Duodenal mucosa (tissue), 2 donors: ENCODE data around the gene ISOC2.

ENCODE experiments used
- H3K27ac ChIP-seq: one replicate; pipeline ENCODE4 v1.7.0; 2013; ENCODE audit warnings: low read depth, low read length
- H3K27me3 ChIP-seq, 2 donors: one replicate each; pipeline ENCODE4 v1.7.0; 2013; ENCODE audit warnings: low read length in 2 of 2, control low read depth in 1 of 2; ENCODE audit not compliant: insufficient read depth in 2 of 2, control insufficient read depth in 1 of 2
- H3K36me3 ChIP-seq, 2 donors: one replicate each; pipeline ENCODE4 v1.7.0; 2013; ENCODE audit warnings: low read length in 2 of 2, control low read depth in 1 of 2; ENCODE audit not compliant: insufficient read depth in 2 of 2, control insufficient read depth in 1 of 2
- H3K4me1 ChIP-seq, 2 donors: one replicate each; pipeline ENCODE4 v1.7.0; 2013; ENCODE audit warnings: low read length in 2 of 2, control low read depth in 1 of 2; ENCODE audit not compliant: insufficient read depth in 2 of 2, control insufficient read depth in 1 of 2
- H3K4me3 ChIP-seq, 2 donors: one replicate each; pipeline ENCODE4 v1.7.0; 2013; ENCODE audit warnings: low read length in 2 of 2, low read depth in 1 of 2
- H3K9ac ChIP-seq, 2 donors: one replicate each; pipeline ENCODE4 v1.7.0; 2013; ENCODE audit warnings: low read length in 2 of 2, low read depth in 1 of 2
- H3K9me3 ChIP-seq, 2 donors: one replicate each; pipeline ENCODE4 v1.7.0; 2013; ENCODE audit warnings: low read length in 2 of 2, control low read depth in 1 of 2; ENCODE audit not compliant: control insufficient read depth in 1 of 2

ISOC2 gene

DNA sequence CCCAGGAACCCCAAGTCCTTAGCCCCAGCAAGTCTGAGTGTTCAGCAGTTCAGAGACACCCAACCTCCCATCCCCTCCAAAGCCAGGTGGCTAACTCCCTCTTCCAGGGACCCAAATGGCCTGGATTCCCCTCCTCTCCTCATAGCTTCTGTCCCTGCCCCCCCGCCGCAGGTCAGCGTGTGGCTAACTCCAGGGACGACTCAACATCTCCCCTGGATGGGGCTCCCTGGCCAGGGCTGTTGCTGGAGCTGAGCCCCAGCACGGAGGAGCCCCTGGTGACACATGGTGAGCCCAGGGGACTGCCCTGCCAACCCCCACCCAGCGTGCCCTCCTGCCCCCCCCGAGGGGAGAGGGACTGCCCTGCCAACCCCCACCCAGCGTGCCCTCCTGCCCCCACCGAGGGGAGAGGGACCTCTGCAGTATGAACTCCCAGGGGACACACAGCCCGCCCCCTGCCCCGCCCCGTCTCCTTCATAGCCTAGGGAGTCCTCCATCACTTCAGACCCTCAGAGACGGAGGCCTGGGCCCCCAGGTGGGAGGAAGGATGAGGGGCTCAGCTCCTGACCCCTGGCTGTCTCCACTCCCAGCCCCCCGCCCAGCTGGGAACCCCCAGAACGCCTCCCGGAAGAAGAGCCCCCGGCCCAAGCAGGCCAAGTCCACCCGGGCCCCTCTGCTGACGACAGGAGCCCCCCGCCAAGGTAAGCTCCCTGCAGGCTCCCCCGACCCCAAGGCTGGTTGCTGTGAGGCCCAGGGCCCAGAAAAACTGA lies 28.5 kb upstream of the ISOC2 start:
- H3K27ac ChIP-seq = no peak overlapping the region
- peaks cover 3 to 4% of the 10 kb centered on the region in 2 donors for H3K4me1 ChIP-seq
- H3K9me3 ChIP-seq = no peaks in the 10 kb centered on the region
- no peaks in the 10 kb centered on the region for H3K36me3 ChIP-seq
- H3K9ac ChIP-seq = no peak overlapping the region
- H3K27me3 ChIP-seq = peaks cover 6 to 35% of the 10 kb centered on the region in 2 donors
- no peak overlapping the region for H3K4me3 ChIP-seq

DNA sequence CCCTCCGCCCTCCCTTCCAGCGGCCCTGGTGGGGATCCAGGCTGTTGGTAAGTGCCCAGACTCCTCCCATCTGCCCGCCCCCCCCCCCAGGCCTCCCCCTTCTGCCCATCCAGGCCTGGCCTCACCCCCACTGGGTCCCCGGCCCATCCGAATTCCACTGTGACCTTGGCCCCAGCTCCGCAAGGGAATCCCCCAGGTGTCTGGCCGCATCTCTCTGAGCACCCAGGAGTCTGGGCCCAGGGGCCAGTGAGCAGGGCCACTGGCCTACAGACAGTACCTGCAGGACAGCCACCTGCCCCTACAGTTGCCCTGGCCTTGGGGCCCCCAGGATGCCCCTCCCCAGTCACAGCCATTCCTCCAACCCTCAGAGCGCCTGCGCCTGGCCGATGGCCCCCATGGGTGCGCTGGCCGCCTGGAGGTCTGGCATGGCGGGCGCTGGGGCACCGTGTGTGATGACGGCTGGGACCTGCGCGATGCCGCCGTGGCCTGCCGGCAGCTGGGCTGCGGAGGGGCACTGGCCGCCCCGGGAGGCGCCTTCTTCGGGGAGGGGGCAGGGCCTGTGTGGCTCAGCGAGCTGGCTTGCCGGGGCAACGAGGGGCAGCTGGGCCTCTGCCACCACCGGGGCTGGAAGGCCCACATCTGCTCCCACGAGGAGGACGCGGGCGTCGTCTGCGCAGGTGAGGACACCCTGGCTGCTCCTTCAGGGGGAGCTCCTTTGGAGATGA lies 27.7 kb upstream of the ISOC2 start:
- H3K36me3 ChIP-seq = no peaks in the 10 kb centered on the region
- H3K4me1 ChIP-seq = peaks cover 8 to 11% of the 10 kb centered on the region in 2 donors
- H3K9me3 ChIP-seq = no peaks in the 10 kb centered on the region
- no peak overlapping the region for H3K4me3 ChIP-seq
- peaks cover 6 to 32% of the 10 kb centered on the region in 2 donors for H3K27me3 ChIP-seq
- no peak overlapping the region for H3K27ac ChIP-seq
- H3K9ac ChIP-seq = no peak overlapping the region

DNA sequence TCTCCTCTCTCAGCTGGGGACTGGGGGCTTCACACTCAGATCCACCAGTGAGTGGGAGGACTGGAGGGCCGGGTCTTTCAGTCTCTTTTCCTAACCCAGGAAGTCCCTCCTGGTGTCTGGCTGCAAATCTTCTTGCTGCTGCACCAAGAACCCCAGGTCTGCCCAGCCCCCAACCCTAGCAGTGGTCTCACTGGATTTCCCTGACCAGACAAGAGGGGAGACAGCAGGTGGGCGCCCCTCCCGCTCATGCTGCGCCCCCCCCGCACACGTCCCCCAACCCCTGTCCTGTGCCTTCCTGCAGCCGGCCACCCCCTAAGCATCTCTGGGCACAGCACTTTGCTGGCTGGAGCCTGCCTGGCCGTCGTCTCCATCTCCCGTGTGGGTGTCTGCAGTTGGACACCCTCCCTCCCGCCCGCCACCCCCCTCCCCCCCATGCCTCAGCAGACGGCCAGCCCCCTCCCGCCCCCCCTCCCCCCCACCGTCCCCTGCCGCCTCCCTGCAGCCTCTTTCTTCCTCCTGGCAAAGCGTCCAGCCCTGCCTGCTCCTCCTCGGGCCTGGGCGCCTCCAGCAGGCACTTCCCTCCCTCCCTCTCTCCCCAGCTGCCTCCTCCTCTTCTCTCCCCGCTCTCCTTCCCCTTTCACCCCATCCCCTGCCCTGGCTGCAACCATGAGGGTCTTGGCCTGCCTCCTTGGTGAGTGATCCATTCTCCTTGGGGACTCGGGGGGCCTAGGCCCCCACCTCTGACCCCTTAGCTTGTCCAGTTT lies 26.7 kb upstream of the ISOC2 start, which contains the start of gene SSC5D:
Gene SSC5D, plus strand, starts transcription at position 513 of the 764 bp plus-strand sequence. Its CDS starts 154 bp downstream, at position 667.
- H3K4me1 ChIP-seq = peaks cover 8 to 13% of the 10 kb centered on the region in 2 donors
- peak within 1 kb of the TSS; percentile 70 for H3K27ac ChIP-seq
- H3K4me3 ChIP-seq = no peak within 1 kb of the TSS
- peaks cover 6 to 27% of the 10 kb centered on the region in 2 donors for H3K27me3 ChIP-seq
- peaks cover 0 to under 1% of the 10 kb centered on the region in 2 donors for H3K36me3 ChIP-seq
- H3K9ac ChIP-seq = peak within 1 kb of the TSS in 1 of 2 donors; percentile 18
- no peaks in the 10 kb centered on the region for H3K9me3 ChIP-seq

DNA sequence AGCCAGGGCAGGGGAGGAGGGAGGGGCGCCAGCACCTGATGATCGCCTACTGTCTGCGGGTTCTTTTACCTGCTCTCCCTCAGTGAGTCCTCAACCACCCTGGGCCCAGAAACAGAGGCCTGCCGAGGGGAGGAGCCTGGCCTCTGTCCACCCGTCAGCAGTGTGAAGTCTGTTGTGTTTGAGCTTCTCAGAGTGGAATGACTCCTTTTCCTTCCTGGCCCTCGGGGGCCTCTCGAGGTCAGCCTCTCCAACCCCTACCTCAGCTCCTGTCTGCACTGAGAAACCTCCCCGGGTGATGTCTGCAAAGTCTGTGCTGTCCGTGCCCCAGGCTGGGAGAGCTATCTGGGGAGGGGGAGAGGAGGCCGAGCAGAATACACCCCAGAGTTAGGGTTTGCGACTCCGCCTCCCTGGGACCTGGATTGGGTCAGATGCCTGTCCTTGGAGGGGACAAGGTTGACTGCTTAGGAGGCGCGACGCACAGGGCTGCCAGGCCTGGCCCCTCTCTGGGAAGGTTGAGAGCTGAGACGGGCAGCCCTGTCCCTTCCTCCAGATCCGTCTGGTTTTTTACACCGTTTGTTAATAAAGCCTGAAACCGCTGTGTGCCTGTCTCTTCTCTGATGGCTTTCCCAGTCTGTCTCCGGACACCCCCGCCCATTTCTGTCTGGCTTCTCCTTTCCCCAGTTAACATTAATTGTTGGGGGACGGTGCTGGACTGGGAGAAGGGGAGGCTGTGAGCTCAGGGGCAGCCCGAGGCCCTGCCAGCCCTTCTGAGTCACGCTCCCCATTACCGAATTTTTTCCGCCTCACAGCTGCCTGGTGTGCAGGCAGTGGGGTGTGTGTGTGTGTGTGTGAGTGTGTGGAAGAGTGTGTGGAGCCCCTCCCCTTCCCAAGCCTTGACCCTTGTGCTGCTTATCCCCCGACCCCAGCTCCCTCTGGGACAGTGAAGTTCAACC lies 25.8 kb upstream of the ISOC2 start:
- Histone ChIP-seq H3K4me1 (peaks cover 8 to 13% of the 10 kb centered on the region in 2 donors), H3K9me3 (no peaks in the 10 kb centered on the region), H3K27me3 (peaks cover 6 to 24% of the 10 kb centered on the region in 2 donors), H3K9ac (peak overlapping the region in 1 of 2 donors; percentile 18), H3K27ac (peak overlapping the region; percentile 70), H3K36me3 (peaks cover 0 to 7% of the 10 kb centered on the region in 2 donors), H3K4me3 (no peak overlapping the region)

DNA sequence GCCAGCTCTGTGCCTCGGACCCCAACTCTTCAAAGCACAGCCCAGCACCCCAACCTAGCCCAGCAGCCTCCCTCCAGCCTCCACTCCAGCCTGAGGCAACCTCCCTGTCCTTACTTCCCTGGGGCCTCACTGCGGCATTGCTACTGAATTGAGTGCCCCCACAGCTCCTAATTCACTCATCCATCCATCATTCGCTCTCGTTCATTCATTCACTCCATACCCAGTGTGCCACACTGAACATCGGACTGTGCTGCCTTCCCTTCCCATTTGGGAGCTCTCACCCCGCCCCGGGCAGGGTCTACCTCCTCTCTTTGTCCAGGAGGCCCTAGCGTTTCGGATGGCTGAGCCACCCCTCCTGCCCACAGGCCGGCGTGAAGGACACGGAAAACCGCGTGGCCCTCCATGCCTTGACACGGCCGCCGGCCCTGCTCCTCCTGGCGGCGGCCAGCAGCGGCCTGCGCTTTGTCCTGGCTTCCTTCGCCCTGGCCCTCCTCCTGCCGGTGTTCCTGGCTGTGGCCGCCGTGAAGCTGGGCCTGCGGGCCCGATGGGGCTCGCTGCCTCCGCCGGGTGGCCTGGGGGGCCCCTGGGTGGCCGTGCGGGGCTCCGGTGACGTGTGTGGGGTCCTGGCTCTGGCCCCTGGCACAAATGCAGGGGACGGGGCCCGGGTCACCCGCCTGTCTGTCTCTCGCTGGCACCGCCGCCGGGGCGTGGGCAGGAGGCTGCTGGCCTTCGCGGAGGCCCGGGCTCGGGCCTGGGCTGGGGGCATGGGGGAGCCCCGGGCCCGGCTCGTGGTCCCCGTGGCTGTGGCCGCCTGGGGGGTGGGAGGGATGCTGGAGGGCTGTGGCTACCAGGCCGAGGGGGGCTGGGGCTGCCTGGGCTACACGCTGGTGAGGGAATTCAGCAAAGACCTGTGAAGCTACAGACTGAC lies 24.9 kb upstream of the ISOC2 start:
- Histone ChIP-seq H3K4me3 (no peak overlapping the region), H3K36me3 (peaks cover 0 to 7% of the 10 kb centered on the region in 2 donors), H3K9me3 (no peaks in the 10 kb centered on the region), H3K9ac (no peak overlapping the region), H3K27me3 (peaks cover 6 to 16% of the 10 kb centered on the region in 2 donors), H3K27ac (peak overlapping the region; percentile 70), H3K4me1 (peaks cover 5 to 13% of the 10 kb centered on the region in 2 donors)

DNA sequence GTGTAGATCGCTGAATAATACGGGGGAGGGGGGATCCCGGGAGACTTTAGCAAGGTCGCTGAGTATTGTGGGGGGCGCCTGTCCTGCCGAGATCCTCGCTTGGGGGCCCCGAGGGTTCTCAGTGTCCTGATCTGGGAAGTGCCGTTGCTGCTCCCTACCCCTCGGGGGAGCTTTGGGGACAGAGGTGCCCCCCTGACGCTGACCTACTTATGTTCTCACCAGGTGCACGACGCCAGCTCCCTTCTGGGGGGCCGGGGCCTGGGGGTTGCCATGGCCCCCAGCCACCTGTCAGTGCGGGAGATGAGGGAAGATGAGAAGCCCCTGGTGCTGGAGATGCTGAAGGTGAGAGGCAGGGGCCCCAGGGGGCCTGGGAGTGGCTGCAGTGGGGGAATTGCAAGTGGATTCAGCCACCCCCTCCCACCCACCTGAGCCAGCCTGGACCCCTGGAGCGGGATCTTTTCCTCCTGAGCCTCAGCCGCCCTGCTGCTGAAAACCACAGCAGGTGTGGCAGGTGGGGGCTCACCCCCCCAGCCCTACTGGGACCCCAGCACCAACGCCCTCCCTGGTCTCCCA lies 24.1 kb upstream of the ISOC2 start:
- peaks cover 0 to 7% of the 10 kb centered on the region in 2 donors for H3K36me3 ChIP-seq
- no peak overlapping the region for H3K9ac ChIP-seq
- peaks cover 6 to 16% of the 10 kb centered on the region in 2 donors for H3K27me3 ChIP-seq
- H3K4me3 ChIP-seq = peak overlapping the region; percentile 40 to 69
- no peaks in the 10 kb centered on the region for H3K9me3 ChIP-seq
- H3K4me1 ChIP-seq = peaks cover 5 to 13% of the 10 kb centered on the region in 2 donors
- H3K27ac ChIP-seq = peak overlapping the region; percentile 55

DNA sequence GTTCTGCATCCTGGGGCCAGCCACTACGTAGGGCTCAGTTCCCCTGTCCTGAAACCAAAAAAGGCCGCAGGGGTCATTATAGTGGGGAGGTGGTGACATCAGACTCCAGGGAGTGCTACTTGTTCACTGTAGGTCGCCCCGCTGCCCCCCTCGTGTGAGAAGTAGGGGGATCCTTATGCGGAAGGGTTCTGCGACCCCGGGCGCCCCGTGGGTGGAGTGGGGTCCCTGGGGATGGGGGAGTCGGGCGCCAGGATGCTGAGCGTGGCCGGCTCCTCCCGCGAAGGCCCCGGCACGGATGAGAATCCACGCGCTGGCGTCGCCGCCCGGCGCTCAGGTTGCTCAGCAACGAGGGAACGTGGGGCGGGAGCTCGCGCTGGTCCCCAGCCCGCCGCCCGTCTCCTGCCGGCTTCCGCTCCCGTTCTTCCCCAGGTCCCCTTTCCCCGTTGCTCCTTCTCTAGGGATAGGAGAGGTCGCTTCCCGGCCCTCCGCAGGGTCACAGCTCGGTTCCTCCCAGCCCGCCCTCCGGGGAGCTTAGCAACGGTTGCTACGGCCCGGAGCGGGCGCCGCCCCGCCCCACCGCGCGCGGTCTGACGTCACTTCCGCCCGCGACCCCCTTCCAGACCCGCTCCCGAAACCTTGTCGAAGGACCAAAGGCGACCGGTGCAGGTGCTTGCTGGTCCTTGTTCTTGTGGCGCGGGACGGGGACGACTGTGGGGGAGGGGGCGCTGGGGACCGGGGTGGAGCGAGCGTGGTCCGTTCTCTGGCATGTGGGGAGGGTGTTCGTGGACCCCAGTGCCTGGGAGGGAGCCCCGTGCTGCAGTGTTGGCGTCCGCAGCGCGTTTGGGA lies 23.4 kb upstream of the ISOC2 start, which contains the start of gene NAT14:
Gene NAT14, plus strand, starts transcription at position 596 of the 846 bp plus-strand sequence. CDS start 521 bp downstream, outside the sequence.
- Histone ChIP-seq H3K27me3 (peaks cover 6 to 16% of the 10 kb centered on the region in 2 donors), H3K27ac (peak within 1 kb of the TSS; percentile 55), H3K36me3 (peaks cover 0 to 7% of the 10 kb centered on the region in 2 donors), H3K9me3 (no peaks in the 10 kb centered on the region), H3K4me1 (peaks cover 5 to 13% of the 10 kb centered on the region in 2 donors), H3K9ac (peak within 1 kb of the TSS in 1 of 2 donors; percentile 43), H3K4me3 (peak within 1 kb of the TSS; percentile 40 to 69)
